GM19025 (cell line): ENCODE results near the gene GNB5.

Experiments
- ATAC-seq: cut with Tn5 transposase; IDR thresholded peaks from one replicate; pipeline ENCODE4 v1.9.1; 2021; ENCODE audit warnings: mild to moderate bottlenecking, low read depth, moderate library complexity; ENCODE audit not compliant: unreplicated experiment

The GNB5 gene

DNA sequence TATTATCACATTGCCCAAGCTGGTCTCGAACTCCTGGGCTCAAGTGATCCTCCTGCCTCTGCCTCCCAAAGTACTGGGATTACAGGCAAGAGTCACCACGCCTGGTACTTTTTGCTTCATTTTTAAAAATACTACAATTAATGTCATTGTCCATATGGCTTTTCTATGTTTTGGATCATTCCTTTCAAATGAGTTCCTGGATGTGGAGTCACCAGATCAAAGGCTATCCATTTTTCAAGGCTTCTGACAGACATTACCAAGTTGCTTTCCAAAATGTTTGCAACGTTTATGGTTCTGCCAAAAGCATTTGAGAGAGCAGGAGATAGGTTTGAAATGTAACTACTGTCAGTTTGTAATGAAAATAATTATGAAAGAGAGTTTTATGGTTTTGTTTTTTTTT is 44.4 kb downstream of the GNB5 start:
- no peak for ATAC-seq

DNA sequence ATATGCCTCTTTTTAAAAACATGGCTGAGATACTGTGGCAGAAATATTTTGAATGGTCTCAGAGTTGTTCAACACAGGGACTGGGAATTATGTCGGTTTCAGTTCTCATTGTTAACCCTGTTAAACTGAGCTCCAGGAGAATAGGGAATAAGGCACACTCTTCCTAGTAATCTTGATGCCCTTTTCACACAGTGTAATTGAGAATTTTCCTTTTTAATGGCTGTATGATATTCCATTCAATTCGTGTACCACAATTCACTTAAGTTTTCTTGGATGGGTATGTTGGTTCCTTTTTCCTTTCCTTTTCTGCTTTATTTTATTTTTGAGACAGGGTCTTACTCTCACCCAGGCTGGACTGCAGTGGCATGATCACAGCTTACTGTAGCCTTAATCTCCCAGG is 44.9 kb downstream of the GNB5 start:
- ATAC-seq: no peak

DNA sequence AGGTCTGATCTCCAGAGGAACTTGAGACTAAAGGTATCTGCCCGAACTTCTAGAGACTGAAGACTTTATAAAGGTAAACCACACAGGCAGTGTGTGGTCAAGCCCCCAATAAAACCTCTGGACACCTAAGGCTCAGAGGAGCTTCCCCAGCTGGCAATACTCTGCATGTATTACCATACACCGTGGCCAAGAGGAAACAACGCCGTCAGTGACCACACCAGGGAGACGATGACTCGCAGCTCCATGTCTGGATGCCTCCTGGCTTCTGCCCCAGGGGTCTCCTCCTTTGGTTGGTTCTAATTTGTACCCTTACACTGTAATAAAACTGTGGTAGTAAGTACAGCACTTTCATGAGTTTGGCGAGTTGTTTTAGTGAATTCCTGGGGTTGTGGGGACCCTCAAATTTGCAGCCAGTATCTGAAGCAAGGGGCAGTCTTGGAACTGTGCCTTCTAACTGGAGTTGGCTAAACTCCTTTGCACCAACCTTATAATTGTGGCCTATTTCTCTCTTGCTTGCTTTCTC is 46.5 kb downstream of the GNB5 start:
- no peak for ATAC-seq

DNA sequence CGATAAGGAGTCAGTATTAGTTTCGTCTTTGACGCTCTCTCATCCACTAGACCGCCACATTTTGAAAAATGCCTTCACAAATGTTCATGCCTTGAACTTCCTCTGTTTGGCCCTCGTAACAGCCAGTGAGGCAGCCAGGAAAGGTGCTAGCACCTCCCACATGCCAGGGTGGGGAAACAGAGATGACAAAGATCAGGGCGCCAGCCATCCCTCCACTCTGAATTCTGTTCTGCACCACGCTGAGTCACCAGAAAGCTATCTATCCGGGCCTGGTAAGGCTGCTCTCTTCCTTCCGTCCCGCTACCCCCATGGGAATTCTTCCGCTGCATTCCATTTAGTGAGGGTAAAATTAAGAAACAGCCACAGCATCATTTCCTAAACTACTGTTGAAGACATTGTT is 47.3 kb downstream of the GNB5 start:
- ATAC-seq: no peak

DNA sequence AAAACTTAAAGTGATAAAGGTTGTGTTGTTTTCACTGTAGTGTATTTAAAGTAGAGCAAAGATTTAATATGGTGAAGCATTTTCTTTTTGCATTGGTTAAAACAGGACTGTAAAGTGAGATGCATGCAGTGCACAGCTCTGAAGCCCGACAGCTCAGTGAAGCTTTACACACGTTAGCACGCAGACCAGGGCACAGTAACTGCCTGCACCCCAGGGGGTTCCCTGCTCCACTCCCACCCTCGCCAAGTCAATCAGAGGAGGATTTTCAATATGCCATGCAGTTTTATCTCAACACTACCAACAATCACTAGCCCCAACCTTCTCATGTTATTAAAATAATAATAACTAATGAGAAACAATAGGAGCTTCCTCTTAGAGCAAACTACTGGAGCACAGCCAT is 50.5 kb downstream of the GNB5 start:
- ATAC-seq: no peak

DNA sequence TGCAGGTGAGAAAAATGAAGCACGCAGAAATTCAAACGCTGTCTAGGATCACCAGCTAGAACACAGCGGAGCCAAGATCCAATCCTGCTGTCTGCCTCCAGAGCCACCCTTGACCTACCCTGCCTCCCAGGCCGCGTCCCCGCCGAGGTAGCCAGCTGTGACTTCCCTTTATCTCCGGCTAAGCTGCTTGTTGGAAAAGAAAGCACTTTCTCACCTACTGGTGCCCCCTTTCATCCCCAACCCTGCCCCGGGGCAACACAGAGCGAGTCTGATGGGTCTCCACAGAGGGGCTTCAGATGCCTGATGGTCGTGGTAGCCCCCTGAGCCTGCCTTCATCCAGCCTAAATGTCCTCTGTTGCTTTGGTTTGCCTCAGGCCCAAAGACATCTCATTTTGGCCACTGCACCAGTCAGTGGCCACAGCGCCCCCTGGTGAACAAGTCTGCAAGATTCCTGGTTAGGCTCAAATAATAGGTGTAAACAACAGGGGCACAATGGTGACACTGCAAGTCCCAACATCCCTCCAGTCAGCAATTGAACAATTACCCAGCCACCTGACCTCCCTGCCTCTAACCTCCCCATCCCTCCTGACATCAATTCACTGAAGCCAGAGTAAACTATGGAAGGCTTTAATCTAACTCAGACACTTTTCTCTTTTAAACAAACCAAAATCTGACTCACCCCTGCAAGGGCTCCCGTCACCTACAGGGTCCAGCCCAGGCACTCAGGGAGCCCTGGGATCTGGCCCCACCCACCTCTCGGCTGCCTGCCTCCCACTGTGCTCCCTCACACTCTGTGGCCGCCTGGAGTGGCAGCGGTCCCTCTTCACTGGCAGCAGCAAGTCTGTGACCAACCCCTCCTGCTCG is 51.4 kb downstream of the GNB5 start:
- ATAC-seq: peak; percentile 69

DNA sequence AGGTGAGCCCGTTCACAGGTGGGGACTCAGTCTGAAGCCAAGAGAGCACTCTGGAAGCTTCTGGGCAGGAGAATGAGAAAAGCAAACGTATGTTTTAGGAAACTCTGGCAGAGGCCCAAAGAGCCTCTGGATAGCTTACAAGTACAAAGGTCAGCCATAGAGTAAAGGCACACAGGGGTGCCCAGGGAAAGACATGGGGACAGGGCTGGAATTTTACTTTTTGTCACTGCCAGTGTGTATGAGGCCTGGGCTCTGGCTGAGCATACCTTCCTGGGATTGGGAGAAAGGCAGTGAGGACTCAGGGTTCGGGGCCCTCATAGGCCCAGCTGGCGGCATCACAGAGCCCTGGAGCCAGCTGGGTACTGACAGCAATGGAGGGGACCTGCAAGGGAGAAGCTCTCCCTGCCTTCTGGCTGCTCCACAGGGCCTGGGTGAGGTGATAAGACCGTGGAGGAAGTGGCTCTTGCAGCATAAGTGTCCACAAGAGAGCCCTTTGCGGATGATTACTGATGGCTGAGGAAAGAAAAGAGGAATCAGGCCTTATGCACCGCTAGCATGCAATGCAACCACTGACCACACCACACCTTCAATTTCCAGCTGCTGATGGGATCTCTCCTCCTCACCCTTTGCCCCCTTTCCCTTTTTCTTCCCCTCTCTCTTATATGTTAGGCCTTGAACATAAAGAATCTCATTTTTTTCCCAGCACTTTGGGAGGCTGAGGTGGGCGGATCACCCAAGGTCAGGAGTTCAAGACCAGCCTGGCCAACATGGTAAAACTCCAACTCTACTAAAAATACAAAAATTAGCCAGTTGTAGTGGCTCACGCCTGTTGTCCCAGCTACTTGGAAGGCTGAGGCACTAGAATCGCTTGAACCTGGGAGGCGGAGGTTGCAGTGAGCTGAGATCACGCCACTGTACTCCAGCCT is 53.5 kb downstream of the GNB5 start:
- ATAC-seq: no peak

DNA sequence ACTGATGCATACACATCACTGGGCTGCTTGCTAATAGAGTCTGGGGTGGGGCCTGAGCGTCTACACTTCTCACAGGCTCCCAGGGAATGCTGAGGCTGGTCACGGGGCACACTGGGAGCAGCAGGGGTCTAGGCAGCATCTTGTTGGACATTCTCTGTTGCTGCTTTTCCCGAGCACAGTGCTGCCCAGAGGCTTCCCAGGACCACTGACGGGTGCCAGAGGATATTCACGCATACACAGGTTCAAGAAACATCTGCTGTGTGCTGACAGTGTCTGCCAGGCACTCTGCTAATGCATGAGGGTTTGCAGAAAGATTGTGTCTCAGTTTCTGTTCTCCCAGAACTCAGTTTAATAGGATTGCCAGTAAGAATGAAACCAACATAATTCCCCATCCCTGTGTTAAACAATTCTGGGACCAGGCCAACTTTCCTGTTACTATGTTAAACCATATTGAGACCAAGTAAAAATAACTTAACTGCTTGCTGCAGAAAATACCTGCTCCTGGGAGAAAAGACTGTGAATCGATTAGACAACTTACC is 54.7 kb downstream of the GNB5 start:
- ATAC-seq: no peak

DNA sequence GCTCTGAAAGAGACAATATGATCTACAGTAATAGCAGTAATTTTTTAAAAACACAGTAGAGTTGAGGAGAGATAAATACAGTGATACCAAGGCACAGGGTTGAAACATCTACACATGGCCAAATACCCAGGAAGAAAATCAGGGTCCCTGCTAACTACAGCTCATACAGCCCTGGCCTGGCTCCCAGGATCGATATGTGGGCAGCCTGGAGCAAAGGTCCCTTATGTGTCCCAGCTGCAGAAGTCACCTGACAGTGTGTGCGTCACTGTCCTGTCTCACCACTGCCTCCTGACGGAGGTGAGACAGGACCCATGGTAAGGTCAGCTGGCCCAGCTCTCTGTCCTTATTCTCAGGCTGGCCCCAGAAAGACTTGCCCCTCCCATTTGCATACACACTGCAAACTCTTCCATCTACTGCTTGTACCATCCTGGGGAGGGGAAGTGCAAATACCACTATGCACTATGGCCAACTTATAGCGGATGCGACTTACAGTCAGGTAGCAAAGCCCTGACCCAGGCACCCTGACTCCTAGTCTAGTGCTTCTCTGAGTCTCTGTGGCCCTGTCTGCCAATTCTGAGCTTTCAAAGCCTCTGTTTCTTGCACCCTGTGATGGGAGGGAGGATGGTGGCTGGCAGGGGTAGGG is 56.6 kb downstream of the GNB5 start:
- no peak for ATAC-seq

DNA sequence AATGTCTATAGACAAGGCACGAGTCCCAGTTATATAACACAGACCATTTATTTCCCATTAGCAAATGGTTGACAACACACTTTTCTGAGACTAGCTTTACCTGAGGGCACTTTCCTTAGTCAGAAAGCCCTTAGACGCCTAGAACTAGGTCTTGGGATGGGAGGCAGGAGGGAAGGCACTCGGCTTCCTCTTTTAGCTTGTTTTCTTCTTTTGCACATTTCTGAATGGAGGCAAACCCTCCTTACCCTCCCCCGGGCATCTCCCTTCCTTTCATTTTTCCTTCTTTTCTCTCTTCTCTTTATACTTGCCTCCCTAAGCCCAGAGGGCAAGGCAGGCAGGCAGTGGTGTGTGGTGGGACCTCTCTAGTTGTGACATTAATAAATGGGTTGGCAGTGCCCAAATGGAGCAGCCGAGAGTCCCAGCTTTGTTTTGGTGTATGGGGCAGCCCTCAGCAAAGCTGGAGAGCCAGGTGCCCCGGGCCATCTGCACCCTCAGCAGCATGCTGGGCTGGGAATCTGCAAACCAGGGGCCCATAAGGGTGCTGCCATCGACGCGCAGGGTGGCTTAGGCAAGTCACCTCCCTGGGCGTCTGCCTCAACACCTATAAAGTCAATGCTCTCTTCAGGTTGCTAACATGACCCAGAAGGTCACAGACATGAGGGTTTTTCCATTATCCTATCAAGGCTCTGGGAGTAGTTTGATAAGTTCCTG is 57.5 kb downstream of the GNB5 start:
- no peak for ATAC-seq

DNA sequence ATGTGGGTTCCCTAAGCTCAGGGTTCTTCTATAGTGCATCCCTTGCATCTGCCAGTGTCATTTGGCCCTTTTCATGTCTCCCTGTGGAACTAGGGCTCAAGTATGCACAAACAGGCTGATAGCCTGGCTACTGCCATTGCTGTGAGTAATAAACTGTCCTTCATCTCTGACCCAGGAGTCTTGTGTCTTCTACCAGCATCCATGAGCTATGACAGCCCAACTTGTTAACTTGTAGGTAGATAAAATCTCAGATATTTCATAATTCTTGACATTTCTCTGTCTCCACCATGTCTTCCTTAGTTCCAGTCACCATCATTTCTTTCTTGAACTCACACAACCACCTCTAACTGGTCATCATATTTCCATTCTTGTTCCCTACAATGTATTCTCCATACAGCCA is 59.1 kb downstream of the GNB5 start:
- ATAC-seq: no peak

DNA sequence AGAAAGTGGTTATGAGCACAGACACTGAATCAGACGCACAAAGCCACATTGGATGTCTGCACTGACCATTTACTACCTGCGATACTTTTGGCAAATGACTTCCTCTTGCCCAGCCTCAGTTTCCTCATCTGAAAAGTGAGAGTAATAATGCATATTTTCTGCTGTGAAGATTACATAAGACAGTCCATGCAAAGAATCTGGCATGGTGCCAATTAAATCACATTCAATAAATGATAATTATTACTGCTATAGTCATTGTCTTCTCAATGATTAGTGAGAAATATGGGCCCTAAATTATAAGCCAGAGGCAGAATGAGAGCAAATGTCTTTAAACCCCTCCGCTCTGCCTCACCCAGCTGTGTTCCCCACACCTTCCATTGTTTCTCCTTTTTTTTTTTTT is 62.6 kb downstream of the GNB5 start:
- ATAC-seq: no peak

DNA sequence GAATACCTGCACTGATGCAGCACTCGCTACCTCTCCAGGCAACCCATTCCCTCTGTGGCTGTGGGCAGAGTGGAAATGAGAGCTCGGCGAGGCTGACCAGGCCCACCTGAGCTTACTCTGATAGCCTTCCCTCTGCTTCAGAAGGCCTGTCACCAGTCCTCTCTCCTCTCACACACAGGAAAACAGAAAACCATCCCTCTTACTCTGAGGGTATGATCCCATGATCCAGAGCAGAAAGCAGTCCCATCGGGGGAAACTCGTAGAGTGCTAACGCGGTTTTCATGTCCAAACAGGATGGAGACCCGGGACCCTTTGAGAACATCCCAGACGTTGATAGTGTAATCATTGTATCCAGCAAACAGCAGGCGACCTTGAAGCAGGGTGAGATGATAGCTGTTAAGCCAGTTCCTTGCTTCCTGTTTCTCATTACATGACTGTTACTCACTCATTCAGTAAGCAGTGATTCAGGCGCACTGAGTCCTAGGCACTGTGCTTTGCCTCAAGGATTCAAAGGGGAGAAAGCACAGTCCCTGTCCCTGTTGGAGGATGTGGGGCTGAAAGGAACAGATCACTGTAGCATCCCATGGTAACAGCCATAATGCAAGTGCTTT is 66.8 kb downstream of the GNB5 start:
- no peak for ATAC-seq

DNA sequence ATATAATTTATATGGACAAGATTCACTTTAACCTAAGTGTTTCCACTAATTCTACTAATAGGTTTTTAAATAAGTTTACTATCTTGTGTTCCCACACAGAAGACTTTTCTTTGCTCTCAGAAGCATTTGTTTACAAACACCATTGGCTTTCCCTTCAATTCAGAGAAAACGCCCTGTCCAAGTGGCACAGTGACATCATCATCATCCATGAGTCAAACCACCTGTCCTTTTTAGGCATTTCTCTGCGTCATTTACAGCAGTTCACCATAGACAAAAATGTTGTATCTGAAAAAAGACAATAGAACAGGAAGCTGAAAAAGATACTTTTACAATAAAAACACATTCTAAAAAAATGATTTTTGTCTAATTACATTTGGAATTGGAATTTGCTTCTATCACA is 69.3 kb downstream of the GNB5 start:
- no peak for ATAC-seq

DNA sequence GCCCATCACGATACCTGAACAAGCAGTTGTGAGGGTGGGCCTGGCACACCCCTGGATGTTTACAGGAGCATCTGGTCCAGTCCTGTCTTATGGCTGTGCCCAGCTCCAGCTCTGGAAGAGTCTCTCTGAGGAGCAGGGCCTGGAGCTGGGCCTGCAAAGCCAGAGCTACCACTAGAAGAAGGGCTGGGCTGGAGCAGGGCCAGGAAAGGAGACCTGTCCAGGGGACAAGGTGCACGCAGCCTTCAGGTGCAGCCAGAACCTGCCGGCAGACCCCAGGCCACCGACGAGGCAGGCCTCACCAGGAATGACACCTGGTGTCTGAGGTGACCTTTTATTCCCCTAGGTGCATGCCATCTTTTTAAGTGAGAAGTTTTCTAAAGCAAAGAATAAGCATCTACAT is 70.2 kb downstream of the GNB5 start:
- no peak for ATAC-seq

DNA sequence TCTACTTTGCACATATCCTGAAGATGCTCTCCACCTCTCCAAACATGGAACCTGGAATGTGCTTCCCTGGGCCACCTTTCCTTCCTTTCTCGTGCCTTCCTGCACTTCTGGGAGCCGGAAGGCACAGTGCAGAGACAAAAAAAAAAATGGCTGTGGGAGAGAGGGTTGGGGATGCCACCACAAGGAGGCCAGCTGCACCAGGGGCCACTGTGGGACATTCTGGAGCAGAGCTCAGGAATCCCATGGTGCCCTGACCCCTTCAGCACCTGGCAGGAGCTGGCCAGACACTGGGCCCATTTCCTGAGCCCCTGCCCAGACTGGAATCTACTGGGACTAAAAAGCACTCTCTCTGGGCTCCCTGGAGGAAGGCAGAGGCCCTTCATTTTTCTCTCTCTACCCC is 70.7 kb downstream of the GNB5 start:
- no peak for ATAC-seq

DNA sequence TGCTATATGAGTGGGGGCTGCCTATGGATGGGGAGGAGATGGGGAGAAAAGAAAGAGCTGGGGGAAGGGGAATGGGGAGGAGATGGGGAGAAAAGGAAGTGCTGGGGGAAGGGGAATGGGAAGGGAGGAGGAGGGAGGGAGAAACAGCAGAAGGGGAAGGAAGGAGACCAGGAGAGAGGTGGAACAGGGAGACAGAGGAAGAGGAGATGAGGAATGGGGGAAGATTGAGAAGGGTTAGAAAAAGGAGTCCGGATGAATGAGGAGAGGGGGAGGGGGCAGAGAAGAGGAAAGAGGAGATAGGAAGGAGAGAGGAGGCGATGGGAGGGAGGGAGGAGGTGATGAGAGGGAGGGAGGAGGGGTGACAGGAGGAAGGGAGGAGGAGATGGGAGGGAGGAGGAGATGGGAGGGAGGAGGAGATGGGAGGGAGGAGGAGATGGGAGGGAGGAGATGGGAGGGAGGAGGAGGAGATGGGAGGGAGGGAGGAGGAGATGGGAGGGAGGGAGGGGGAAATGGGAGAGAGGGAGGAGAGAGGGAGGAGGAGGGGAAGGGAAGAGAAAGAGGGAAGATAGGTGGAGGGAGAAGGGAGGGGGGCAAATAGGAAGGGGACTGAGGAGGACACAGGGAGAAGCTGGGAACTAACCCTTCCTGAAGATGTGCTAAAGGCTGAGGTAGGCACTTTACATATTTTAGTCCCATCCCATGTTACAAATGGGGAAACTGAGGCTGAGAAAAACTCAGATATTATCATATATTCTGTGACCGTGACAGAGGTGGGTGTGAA is 72.0 kb downstream of the GNB5 start:
- ATAC-seq: no peak

DNA sequence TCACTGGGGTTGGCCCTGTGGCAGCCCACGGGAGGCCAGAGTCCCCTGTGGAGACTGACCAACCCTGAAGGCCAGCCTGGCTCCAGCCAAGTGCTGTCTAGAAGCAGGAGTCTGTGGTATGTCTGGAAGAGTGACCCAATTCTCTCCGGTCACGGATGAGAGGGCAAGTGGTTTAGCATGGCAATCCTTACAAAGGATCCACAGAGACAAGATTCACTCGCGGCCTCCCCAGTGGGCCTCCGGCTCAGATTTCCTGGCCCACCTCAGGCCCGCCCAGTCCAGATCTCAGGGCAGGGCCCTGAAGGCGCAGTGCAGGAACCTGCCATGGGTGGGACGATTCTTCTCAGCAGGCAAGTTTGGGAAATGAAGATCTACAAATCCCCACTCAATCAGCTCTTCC is 73.6 kb downstream of the GNB5 start:
- no peak for ATAC-seq
